Gastrocnemius medialis (tissue), 4 donors: ENCODE results near the gene B4GALNT1.

Experiments
- CTCF ChIP-seq, 5 experiments: fragments of 450-650 bp in 3 of 5; fragments of 200-600 bp in 2 of 5; sonication (generic) in 2 of 5; IDR thresholded peaks in 4 of 5; conservative IDR thresholded peaks in 1 of 5; 1 replicate in 4 of 5; 2 replicates in 1 of 5; pipeline ENCODE4 v1.5.1; 2016 to 2019; ENCODE audit warnings: antibody characterized with exemption in 5 of 5, mild to moderate bottlenecking in 3 of 5, moderate library complexity in 3 of 5
- POLR2A ChIP-seq, 2 donors: fragments of 450-650 bp; IDR thresholded peaks; one replicate each; pipeline ENCODE4 v1.6.1; 2017; ENCODE audit warnings: antibody characterized with exemption in 2 of 2, mild to moderate bottlenecking in 2 of 2, moderate library complexity in 2 of 2

- no peak for TF ChIP-seq POLR2A (IDR thresholded peaks at IDR 0.05)
- TF ChIP-seq CTCF (IDR thresholded peaks at IDR 0.05 in 4 of 5, conservative IDR thresholded peaks at IDR 0.05 in 1 of 5), result no peak
These were observed 18.0 kb downstream of the B4GALNT1 start for GRCh38 chr12:57614948-57615500.
